Measurements from ENCODE around the gene TESK2. TPM values are rescaled to one million over a fixed set of nuclear protein-coding genes. Genes with fewer than 3 reads are reported as not detected.

Gene TESK2
- total and polyA plus RNA-seq, 4 donors: 1.8 to 8.7 (median 3.6) TPM

- Histone ChIP-seq H3K4me1 (ENCODE audit: control insufficient read depth in 5 of 5, insufficient read depth in 5 of 5, low read length in 5 of 5) (peaks cover 0 to 6% (median 0%) of the 10 kb centered on the region in 5 donors), H3K9ac (ENCODE audit: insufficient read depth in 1 of 2, low read length in 2 of 2) (no peak overlapping the region), H3K36me3 (ENCODE audit: control insufficient read depth in 4 of 4, insufficient read depth in 4 of 4, low read length in 4 of 4) (no peaks in the 10 kb centered on the region), H3K27ac (ENCODE audit: low read depth in 1 of 2, low read length in 1 of 2) (no peak overlapping the region), H3K4me3 (no peak overlapping the region), H3K27me3 (ENCODE audit: control insufficient read depth in 3 of 3, insufficient read depth in 3 of 3, low read length in 2 of 3) (no peaks in the 10 kb centered on the region), H3K9me3 (ENCODE audit: control insufficient read depth in 4 of 4, insufficient read depth in 3 of 4, low read length in 3 of 4) (no peaks in the 10 kb centered on the region)
- no peak for TF ChIP-seq CTCF (IDR thresholded peaks at IDR 0.05; ENCODE audit: control extremely low read depth, extremely low read depth)
- ATAC-seq (ENCODE audit: insufficient read depth, low FRiP score) (no peak), DNase-seq (no peak)
Observed at GRCh38 chr1:45378184-45378583, 112.8 kb downstream of the TESK2 start.

GRCh38 chr1:45375104-45376090 lies 115.6 kb downstream of the TESK2 start:
- H3K9ac ChIP-seq (ENCODE audit: insufficient read depth in 1 of 2, low read length in 2 of 2): no peak overlapping the region
- H3K9me3 ChIP-seq (ENCODE audit: control insufficient read depth in 4 of 4, insufficient read depth in 3 of 4, low read length in 3 of 4): no peaks in the 10 kb centered on the region
- ATAC-seq (ENCODE audit: insufficient read depth, low FRiP score) (no peak), DNase-seq (peak in 2 of 3 donors; percentile 73 to 80)
- H3K36me3 ChIP-seq (ENCODE audit: control insufficient read depth in 4 of 4, insufficient read depth in 4 of 4, low read length in 4 of 4): no peaks in the 10 kb centered on the region
- WGBS, 2 donors: 61 to 73% methylated on average over 3 of the region's 3 CpGs
- H3K27me3 ChIP-seq (ENCODE audit: control insufficient read depth in 3 of 3, insufficient read depth in 3 of 3, low read length in 2 of 3): no peaks in the 10 kb centered on the region
- no peak overlapping the region for H3K4me3 ChIP-seq
- peaks cover 0 to 6% (median 1%) of the 10 kb centered on the region in 5 donors for H3K4me1 ChIP-seq (ENCODE audit: control insufficient read depth in 5 of 5, insufficient read depth in 5 of 5, low read length in 5 of 5)
- TF ChIP-seq CTCF (IDR thresholded peaks at IDR 0.05; ENCODE audit: control extremely low read depth, extremely low read depth): no peak
- no peak overlapping the region for H3K27ac ChIP-seq (ENCODE audit: low read depth in 1 of 2, low read length in 1 of 2)

GRCh38 chr1:45373573-45373972 lies 117.4 kb downstream of the TESK2 start:
- H3K9ac ChIP-seq (ENCODE audit: insufficient read depth in 1 of 2, low read length in 2 of 2): no peak overlapping the region
- no peaks in the 10 kb centered on the region for H3K36me3 ChIP-seq (ENCODE audit: control insufficient read depth in 4 of 4, insufficient read depth in 4 of 4, low read length in 4 of 4)
- ATAC-seq (ENCODE audit: insufficient read depth, low FRiP score) (no peak), DNase-seq (no peak)
- H3K4me1 ChIP-seq (ENCODE audit: control insufficient read depth in 5 of 5, insufficient read depth in 5 of 5, low read length in 5 of 5): peaks cover 0 to 6% (median 1%) of the 10 kb centered on the region in 5 donors
- H3K27ac ChIP-seq (ENCODE audit: low read depth in 1 of 2, low read length in 1 of 2): no peak overlapping the region
- H3K4me3 ChIP-seq: no peak overlapping the region
- no peak for TF ChIP-seq CTCF (IDR thresholded peaks at IDR 0.05; ENCODE audit: control extremely low read depth, extremely low read depth)
- H3K27me3 ChIP-seq (ENCODE audit: control insufficient read depth in 3 of 3, insufficient read depth in 3 of 3, low read length in 2 of 3): no peaks in the 10 kb centered on the region
- no peaks in the 10 kb centered on the region for H3K9me3 ChIP-seq (ENCODE audit: control insufficient read depth in 4 of 4, insufficient read depth in 3 of 4, low read length in 3 of 4)

Measured in lung (tissue), 12 donors.